SW 1271 (cell line): ENCODE measurements around the gene CDK9.

Experiments used
- DNase-seq, 2 experiments: peaks; one replicate each; lab custom pipeline; 2025; lab: John Stamatoyannopoulos, UW

The CDK9 gene

DNA sequence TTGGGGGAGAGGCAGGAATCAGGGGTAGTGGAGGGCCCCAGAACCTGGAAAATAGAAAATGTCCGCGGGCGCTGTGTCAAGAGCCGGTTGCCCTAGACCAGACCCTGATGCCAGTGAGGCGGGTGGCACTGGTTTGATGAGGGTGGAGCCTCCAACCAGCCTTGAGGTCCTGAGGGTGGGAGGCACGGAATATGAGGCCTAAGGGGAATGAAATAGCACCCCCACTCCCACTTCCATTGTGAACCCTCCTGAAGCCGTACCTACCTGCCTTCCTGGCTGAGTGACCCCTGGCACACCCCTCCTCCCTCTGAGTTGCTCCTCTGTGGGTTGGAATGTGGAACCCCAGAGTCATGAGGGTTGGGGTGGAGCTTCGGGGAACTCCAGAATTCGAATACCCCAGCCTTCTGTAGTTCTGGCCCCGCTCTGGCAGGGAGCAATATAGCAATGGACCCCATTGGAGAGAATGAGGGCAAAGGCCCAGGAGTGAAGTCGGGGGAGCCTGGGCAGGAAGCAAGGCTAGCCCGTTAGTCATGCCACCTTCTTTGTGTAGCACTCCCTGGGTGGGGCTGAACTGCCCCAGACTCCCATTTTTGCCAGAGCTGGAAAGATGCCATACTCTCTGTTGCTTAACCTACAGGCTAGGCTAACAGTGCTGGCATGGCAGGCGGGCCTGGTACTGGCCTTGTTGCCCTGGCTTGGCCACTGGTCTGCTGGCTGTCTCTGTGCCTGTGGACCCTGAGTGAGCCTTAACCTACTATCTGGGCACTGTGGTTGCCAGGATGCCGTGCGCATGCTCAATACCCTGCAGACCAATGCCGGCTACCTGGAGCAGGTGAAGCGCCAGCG lies 17.9 kb downstream of the CDK9 start:
- peak in 1 of 2 experiments; percentile 29 for DNase-seq

DNA sequence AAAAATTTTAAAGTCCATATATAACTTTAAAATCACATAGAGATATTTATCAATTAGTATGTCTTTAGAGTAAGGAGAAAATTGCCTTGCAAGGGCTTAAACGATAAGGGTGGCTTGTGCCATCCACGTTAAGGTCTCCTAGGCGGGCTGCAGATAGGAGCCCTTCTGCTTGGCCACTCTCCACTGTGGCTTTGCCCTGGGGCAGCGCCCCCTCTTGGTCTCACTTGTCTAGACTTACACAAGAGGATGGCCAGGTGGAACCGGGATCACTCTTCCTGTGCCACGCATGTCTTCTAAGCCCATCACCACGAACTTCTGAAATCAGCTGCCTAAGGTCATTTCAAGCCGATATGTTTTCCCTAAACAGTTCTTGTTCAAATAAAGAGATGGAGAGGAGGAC lies 19.8 kb downstream of the CDK9 start:
- no peak for DNase-seq

DNA sequence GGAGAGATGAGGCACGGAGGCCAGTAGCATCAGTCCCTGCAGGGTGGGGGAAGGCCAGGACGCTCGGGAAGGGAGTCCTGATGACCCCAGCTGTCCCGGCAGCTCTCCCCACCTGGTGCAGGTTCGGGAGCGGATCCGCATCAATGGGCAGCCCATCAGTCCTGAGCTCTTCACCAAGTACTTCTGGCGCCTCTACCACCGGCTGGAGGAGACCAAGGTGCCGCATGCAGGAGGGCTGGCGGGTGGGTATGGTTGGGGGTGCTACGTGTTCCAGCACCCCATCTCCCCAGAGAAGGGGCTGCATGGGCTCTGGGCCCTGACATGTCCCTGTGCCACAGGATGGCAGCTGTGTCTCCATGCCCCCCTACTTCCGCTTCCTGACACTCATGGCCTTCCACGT lies 21.0 kb downstream of the CDK9 start:
- DNase-seq = no peak

DNA sequence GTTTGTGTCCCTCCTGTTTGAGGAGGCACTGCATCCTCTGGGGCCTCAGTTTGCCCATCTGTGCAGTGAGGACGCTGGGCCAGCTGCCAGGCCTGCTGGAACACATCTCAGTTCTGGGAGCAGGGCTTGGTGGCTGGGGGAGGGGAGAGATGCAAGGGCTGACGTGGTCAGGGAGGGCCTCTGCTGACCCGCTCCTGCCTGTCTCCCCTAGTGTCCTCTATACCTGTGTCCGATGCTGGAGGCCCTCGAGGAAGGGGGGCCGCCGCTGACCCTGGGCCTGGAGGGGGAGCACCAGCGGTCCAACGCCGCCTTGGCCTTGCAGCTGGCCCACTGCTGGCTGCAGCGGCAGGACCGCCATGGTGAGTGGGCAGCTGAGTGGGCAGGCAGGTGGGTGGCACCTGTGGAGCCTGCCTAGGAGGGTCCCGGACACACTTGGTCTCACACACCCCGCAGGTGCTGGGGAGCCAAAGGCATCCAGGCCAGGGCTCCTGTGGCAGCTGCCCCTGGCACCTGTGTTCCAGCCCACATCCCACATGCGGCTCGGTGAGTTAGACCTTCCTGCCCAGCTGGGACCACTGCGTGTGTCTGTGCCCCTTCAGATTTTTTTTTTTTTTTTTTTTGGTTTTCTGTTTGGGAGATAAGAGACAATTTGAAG lies 22.6 kb downstream of the CDK9 start:
- no peak for DNase-seq

DNA sequence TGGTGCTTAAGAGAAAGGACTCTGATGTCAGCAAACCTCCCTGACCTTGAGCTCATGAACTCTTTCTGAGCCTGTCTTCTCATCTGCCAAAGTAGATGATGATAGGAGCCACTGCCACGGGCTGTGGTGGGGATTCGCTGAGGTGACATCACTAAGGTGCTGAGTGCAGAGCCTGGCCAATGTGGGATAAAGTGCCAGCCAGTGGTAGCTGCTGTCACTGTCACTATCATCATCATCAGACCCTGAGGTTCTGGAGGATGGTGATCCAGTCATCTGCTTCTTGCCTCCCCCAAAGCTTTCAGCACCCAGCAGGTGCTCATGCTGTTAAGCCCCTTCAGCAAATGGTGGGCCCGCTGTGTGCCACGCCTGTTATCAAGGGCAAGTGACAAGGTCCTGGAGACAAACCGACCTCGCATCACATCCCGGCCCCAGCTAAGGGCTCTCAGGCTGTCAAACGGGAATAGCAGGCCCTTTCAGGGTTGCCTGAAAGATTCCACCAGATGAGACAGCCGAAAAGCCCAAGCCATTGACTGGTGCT lies 23.2 kb downstream of the CDK9 start:
- no peak for DNase-seq

DNA sequence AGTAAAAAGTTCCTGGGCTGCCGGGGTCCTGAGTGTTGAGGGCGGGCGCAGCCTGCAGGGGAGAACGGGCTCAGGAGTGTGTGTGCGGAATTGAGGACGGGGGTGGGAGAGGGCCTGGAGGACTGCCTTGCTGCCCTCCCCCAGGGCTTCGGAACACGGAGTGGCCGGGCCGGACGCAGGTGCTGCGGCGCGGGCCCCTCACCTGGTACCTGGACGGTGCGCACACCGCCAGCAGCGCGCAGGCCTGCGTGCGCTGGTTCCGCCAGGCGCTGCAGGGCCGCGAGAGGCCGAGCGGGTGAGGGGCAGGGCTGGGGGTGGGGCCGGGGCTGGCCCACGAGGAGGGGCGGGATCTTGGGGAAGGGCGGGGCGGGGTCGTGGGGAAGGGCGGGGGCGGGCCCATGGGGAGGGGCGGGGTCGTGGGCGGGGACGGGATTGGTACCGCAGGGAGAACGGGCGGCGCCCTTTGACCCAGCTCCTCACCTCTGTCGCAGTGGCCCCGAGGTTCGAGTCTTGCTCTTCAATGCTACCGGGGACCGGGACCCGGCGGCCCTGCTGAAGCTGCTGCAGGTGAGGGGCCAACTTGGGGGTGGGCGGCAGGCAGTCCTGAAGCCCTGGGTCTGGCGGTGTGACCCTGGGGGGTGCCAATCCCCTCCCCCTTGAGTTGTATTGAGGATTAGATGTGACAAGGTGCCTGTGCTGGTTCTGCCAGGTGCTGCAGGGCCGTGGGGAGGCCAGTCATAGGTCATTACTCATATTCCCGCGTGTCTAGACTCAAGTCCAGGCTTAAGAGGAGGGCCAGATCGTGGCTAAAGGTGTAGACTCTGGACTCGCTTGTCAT lies 23.9 kb downstream of the CDK9 start:
- no peak for DNase-seq

DNA sequence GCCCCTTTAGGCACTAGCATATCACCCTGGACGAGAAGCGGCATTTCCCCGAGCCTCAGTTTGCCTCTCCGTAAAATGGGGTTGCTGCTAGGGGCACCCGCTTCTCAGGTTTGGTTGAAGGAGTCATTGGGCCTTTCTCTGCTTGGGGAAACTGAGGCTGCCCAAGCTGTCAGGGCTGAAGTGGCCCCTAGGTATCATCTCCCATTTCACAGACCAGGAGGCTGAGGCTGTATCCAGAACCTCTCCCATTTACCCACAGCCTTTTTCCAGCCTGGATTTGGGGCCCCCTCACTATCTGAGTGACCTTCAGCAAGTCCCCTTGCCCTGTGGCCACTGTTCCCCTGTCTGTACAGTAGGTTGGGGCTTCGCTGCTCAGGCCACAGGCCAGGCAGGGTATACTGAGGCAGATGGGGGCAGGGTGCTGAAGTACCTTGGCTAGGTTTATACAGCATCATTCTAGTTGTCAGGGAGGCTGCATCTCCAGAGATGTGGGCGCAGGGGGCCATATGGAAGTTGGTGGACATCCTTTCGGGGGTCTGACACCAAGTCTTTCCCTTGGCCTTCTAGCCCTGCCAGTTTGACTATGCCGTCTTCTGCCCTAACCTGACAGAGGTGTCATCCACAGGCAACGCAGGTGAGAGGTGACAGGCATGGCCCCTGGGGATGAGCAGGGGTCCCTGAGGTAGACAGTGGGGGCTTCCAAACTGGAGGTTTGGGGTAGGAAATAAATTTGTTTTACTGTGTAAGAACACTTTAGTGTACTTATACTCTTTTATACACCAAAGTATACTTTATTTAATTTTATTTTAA lies 24.7 kb downstream of the CDK9 start:
- no peak for DNase-seq

DNA sequence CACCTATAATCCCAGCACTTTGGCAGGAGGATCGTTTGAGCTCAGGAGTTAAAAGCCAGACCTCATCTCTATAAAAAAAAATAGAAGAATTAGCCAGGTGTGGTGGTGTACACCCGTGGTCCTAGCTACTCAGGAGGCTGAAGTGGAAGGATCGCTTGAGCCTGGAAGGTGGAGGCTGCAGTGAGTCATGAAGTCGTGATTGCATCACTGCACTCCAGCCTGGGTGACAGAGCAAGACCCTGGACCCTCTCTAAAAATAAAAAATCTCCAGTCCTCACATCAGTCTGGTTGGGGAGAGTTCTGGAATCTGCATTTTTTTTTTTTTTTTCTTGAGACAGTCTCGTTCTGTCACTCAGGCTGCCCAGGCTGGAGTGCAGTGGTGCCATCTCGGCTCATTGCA lies 26.2 kb downstream of the CDK9 start:
- no peak for DNase-seq

DNA sequence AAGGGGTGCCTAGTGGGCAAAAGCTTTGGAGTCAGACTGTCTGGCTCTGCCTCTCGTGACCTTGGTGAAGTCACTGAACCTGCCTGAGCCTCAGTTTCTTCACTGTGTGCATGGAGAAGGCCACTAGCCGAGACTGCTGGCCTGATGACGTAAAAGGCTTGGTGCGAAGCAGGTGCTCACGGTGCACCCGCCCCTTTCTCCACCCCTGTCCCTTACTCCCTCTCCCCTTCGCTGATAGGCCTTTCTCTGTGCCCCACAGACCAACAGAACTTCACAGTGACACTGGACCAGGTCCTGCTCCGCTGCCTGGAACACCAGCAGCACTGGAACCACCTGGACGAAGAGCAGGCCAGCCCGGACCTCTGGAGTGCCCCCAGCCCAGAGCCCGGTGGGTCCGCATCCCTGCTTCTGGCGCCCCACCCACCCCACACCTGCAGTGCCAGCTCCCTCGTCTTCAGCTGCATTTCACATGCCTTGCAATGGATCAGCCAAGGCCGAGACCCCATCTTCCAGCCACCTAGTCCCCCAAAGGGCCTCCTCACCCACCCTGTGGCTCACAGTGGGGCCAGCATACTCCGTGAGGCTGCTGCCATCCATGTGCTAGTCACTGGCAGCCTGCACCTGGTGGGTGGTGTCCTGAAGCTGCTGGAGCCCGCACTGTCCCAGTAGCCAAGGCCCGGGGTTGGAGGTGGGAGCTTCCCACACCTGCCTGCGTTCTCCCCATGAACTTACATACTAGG lies 27.3 kb downstream of the CDK9 start:
- no peak for DNase-seq

DNA sequence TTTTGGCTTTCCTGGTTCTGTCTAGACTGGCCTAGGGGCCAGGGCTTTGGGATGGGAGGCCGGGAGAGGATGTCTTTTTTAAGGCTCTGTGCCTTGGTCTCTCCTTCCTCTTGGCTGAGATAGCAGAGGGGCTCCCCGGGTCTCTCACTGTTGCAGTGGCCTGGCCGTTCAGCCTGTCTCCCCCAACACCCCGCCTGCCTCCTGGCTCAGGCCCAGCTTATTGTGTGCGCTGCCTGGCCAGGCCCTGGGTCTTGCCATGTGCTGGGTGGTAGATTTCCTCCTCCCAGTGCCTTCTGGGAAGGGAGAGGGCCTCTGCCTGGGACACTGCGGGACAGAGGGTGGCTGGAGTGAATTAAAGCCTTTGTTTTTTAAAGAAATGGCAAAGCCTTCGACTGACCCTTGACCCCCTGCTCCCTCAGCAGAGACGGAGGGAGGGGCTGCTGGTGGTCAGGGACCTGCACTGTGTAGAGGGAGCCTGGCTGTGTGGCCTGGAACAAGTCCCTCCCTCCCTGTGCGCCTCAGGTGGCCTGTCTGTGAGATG lies 27.9 kb downstream of the CDK9 start:
- DNase-seq = no peak

DNA sequence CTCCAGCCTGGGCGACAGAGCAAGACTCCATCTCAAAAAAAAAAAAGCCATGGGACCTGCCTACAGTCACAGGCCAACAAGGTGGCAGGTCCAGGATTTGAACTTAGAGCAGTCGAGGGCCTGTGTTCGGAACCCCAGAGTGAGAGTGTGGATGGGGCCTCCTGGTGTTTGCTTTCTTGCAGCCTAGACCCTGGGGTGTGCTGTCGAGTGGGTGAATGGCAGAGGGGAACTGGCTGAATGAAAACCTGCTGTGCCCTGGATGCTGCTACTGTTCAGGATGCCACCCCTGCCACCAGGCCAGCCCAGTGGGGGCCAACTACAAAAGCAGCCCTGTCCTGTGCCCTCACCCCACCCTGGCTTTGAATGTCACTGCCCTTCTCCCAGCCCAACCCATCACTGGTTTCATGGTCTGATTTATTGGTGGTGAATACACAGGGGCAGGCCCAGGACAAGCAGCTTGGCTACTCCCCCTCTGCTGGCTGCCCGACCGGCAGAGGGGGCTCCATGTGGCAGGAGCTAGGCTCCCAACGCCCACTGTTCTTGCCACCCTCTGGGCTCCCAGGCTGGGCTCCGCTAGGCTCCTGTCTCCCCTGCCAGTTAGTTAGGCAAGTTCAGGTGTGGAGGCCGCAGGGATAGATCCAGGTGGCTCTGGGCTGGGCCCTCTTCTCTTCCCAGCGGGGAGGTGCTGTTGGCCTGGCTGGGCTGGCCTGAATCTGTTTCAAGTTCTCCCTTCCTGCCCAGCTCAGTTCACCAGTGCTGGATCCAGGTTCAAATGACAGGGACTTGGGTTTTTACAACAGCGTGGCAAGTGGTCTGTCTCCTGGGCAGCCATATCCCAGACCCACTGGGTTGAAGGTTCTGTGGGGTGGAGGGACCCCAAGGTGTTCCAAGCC lies 29.0 kb downstream of the CDK9 start:
- no peak for DNase-seq

DNA sequence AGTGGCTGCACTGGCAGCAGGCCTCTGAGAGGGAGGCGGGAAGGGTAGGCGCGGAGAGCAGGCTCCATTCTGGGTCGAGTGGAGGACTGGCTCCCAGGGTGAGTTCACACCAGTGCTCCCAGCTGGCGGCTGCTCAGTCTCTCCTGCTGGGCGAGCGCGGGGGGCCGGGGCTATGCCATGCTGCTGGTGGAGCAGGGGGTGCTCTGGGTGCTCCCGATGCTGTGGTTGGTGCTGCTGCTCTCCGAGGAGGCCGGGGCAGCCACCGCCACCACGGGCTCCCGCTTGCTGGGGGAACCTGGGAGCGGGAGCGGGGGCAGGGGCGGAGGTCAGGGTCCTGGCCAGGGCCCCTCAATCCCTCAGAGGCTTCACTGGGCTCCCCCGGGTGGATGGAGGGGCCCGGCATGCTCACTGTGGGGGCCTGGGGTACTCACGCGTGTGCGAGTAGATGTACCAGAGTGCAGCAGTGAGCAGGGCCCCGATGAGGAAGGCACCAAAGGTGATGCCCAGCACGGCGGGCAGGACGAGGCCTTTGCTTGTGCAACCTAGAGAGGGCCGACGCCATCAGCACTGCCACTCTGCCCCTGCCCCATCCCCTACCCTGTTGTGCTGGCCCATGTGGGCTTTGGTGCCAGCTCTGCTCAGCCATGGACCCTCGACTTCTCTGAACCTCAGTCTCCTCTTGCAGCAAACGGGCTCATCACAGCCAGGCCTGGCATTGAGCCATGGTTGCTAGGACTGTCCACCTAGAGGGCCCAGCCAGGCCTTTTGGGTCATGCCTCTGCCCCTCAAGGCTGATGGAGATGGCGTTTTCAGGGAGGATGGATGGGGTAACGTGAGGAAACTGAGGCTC lies 29.9 kb downstream of the CDK9 start:
- DNase-seq = no peak

DNA sequence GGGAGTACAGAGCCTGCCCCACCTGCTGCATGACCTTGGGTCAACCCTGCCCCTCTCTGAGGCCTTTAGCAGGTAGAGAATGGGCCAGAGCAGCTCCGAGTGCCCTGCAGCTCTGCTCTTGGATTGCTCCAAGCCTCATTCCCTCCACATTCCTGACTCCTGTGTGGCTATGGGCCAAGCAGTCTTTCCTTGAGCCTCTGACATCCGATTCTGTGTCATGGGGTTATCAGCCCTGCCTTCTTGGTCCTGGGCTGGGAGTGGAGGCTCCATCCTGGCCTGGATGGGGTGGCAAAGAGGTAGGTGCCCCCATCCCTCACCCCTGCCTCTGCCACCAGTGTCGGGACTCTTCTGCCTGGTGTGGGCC lies 30.5 kb downstream of the CDK9 start:
- no peak for DNase-seq

DNA sequence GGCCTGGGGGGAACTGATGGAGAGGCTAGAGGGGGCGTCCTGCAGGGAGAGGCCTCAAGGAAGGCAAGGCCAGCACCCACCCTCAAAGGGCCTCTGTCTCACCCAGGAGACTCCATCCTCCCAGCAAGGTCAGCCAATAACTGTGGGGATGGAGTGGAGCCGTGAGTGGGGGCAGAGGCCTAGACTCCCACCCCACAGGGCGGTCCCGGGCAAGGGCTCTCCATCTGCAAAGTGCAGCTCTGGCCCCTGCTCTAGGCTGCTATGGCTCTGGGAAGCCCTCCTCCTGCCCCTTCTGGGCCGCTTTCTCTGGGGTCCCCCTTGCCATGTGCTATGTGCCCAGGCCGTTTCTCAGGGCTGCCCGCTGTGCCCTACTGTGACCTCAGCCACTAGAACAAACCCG lies 30.9 kb downstream of the CDK9 start:
- no peak for DNase-seq

DNA sequence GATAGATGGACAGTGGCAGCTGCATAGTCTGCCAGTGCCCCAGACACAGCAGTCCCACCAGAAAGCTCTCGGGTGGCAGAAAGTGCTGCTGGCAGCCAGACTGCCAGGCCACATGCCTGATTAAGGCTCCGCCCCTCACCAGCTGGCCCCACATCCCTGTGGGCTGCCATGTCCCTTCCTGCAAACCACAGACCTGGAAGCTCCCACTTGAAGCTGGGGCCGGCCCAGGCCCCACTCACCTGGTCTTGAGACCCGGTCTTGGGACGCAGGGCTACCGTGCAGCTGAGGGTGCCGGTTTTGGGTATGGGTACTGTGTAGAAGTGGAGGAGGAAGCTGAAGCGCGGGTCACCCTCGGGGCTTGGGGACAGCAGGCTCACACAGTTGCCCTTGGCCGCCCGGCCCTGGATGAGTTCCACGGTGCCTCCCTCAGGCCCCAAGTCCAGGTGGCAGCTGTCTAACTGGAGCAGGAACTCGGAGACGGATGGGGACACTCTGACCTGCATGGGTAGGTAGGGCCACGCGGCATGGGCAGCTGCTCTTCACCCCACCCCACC lies 32.1 kb downstream of the CDK9 start:
- no peak for DNase-seq

DNA sequence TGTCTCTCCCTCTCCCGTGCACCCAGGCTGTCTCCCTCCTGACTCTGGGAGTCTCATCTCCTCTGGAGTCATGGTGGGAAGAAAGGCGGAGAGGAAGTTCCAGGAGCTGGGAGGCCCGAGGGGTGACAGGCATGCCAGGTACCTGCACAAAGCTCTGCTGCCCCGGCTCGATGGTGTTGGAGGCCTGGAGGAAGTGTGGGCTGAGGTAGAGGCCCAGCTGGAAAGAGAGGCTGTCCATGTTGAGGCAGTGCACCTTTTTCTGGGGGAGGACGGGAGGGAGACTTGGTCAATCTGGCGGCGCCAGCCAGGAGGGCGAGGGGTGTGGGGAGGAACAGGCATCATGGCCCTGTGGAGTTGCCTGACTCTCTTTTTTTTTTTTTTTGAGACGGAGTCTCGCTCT lies 32.7 kb downstream of the CDK9 start:
- no peak for DNase-seq

DNA sequence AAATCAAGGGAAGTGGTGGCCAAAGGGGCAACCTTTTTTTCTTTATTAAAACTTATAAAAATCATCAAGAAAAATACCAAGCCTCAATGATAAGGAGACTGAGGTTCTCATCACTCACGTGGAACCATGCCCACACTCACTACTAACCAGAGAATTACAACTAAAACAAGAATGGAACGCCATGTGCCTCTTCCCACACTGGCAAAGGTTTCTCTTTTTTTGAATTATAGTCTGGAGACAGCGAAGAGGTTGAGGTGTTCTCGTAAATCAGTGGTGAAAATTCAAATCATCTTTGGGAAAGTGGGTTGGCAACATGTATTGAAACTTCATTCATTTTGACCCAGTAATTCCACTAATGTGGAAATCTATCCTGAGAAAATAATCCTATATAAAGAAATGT lies 36.3 kb downstream of the CDK9 start:
- DNase-seq = no peak

DNA sequence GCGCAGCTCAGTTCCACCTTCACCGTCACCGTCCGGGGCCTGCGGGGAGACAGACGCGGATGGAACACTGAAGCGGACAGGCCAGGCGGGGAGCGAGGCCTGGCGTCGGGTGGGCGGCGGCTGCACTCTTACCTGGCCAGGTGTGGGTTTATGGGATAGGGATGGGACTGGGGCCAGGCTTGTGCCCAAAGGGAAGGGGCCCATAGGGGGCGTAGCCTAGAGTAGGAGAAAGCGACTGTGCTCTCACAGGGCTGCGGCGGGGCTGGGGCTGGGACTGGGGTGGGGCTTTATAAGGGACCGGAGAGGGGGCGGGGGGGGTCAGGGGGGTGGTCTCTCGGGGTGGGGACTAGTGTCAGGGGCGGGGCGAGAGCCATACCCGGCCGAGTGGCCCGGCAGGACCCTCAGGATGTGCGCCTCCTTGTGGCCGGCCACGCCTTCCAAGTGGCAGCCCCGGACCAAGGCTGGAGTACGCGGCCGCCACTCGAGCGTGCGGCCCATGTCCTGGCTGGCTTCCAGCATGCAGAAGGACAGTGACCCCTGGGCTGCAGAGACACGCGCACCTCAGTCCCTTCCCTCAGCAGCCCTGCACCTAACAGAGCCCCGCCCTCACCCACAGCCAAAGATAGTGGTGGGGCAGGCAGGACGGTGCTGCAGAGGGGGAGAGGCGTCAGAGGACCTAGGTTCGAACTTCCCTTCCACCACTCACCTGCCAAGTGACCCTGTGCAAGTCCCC lies 39.7 kb downstream of the CDK9 start:
- DNase-seq = no peak
